GM12873 (cell line): ENCODE data around the gene COL18A1.

Experiments used
- TF ChIP-seq, protein P1 (sequence below): IDR thresholded peaks from 2 replicates; pipeline ENCODE4 v1.5.1; 2012; ENCODE audit warnings: low read depth, mild to moderate bottlenecking, moderate library complexity, low read length, control low read depth; ENCODE audit not compliant: insufficient read depth; ENCODE audit errors: missing control alignments

The COL18A1 gene

DNA sequence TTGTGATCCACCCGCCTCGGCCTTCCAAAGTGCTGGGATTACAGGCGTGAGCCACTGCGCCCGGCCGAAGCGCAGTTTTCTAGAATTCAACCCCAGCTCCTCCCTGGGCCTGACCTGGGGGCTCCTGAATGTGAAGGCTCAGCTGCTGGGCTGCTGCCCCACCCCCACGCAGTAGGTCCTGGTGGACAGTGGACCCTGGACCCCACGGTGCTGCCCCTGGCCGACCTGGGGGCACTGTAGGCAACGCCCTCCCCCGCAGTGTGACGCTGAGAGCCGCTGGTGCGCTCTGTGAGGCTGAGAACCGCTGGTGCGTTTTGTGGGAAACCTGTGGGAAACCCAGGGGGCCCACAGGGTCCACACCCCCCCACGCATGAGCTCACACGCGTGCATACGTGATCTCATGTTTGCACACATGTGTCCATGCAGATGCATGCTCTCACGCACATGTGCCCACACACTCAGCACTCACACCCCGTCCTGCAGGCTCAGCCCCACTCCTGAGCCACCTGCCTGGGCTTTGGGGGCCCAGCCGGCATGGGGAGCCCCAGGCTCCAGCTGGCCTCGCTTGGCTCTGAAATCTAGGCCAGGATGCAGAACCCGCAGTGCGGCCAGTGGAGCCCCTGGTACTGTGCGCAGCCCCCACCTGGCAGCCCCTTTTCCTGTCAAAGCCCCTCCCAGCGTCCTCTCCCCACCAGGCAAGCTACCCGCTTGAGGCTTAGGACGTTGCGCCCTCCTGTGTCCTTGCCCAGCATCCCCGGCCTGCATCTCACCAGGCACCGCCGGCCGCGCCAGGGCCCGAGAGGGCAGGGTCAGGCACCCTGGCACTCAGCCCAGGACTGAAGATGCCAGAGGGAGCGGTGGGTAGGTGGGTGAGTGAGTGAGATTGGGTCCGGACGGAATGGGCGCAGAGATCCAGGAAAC, 67.7 kb downstream of the COL18A1 start:
- TF ChIP-seq, protein P1, sequence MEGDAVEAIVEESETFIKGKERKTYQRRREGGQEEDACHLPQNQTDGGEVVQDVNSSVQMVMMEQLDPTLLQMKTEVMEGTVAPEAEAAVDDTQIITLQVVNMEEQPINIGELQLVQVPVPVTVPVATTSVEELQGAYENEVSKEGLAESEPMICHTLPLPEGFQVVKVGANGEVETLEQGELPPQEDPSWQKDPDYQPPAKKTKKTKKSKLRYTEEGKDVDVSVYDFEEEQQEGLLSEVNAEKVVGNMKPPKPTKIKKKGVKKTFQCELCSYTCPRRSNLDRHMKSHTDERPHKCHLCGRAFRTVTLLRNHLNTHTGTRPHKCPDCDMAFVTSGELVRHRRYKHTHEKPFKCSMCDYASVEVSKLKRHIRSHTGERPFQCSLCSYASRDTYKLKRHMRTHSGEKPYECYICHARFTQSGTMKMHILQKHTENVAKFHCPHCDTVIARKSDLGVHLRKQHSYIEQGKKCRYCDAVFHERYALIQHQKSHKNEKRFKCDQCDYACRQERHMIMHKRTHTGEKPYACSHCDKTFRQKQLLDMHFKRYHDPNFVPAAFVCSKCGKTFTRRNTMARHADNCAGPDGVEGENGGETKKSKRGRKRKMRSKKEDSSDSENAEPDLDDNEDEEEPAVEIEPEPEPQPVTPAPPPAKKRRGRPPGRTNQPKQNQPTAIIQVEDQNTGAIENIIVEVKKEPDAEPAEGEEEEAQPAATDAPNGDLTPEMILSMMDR: no peak

DNA sequence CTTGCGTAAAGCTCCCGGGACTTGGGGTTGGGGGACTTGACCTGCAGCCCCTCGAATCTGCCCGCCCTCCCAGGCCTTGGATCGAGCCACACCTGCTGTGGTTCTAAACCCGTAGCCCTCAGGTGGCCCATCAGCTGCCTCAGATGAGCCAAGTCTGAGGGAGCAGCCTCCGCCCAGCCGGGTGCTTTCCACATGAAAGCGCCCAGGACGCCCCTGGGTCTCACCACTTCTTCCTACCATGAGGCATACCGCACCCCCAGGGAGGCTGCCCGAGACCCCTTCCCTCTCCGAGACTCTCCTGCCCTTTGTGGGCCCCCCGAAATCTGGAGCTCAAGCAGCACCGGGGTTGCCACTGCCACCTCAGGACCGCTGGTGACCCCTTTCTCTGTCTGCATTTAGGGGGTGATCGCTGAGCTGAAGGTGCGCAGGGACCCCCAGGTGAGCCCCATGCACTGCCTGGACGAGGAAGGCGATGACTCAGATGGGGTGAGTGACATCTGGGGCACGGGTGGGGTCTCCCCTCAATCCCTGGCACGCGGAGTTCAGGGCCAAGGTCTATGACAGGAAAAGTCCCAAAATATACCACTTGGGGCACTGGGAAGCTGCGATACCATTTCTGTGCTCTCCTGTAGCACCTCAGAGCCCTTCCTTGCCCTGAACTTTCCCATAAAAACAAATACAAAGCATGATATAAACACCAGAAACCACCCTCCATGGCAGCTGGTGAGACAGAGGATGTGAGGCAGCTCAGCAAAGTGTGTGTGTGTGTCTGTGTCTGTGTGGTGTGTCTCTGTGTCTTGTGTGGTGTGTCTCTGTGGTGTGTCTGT, 68.7 kb downstream of the COL18A1 start:
- TF ChIP-seq, protein P1: no peak

DNA sequence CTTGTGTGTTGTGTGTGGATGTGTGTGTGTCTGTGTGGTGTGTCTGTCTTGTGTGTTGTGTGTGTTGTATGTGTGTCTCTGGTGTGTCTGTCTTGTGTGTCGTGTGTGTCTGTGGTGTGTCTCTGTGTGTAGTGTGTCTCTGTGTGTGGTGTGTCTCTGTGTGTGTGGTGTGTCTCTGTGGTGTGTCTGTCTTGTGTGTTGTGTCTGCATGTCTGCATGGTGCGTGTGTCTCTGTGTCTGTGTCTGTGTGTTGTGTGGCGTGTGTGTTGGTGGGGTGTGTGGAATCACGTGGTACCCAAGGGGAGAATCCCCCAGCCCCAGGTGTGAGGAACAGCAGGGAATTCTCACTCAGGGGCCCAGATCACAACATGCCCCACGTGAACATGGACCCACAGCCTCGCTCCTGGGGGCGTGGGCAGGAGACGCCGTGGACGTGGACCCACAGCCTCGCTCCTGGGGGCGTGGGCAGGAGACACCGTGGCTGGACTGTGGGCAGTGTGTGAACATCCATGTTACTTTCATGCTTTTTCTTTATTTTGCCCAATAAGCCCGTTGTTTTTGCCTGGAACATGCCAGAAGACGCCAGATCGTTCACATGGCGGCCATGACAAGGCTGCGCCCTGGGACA, 69.5 kb downstream of the COL18A1 start:
- TF ChIP-seq, protein P1: no peak

DNA sequence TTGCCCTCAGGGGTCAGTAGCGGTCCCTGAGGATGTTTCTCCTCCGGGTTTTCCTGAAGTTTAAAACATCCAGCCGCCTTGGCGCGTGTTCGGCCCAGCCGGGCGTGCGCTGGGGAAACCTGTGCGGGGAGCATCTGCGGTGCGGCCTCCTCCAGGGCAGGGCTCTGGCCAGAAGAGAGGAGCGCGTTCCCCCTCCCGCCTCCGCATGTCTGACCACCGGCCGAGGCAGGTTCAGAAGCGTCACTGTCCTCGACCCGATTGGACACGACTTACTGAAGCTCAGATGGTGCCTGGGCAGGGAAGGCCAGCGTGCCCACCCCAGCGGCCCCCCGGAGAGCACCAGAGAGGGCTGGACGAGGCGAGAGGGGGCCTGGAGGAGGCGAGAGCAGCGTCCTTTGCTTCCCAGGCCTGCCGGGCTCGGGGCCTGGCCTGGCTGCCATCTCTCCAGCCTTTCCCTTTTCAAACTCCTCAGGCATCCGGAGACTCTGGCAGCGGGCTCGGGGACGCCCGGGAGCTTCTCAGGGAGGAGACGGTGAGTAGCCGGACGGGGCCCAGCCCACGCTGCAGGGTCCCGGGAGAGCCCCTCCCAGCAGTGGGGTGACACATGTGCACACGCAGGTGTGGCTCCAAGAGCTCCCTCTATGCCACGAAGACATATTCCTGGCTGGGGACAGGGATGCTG, 70.2 kb downstream of the COL18A1 start:
- TF ChIP-seq, protein P1: no peak

DNA sequence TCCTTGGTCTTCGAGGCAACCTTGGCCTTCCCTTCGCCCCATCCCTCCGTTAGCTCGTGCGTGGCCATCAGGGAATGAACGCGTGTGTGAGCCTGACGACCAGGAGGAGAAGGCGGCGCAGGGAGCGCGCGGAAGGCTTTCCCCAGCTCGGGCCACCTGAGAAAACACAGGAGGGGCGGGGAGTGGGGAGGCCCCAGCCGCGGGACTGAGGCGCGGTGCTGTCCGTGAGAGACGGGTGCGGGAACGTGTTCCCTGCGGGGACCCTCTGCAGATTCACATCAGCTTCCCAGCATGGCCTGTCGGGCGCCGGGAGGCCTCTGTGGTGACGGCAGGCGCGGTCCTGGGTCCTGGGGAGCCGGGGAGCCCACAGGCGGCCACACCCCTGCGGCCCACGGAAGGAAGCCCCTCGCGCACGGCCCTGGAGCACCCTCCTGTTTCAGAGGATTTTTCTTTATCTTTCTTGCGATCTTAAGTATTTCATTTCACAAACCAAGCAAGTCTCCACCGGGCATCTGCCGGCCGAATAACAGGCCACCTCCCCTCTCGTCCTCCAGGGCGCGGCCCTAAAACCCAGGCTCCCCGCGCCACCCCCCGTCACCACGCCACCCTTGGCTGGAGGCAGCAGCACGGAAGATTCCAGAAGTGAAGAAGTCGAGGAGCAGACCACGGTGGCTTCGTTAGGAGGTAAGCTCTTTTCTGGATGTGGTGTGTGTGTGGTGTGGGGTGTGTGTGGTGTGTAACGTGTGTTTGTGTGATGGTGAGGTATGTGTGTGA, 71.0 kb downstream of the COL18A1 start:
- TF ChIP-seq, protein P1: no peak

DNA sequence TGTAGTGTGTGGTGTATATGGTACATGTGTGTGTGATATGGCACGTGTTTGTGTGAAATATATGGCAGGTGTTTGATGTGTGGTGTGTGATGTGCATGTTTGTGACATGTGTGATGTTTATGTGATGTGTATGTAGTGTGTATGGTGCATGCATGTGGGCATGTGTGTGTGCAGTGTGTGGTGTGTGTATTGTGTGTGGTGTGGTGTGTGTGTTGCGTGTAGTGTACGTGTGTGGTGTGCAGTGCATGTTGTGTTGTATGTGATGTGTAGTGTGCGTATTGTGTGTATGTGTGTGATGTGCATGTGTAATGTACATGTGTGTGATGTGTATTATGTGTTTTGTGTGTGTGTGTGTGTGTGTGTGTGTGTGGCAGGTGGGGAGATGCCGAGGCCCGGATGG, 71.6 kb downstream of the COL18A1 start:
- TF ChIP-seq, protein P1: no peak
